GM12875 (cell line): ENCODE measurements around the gene LMTK2.

ENCODE experiments used
- H3K4me3 ChIP-seq: one replicate; pipeline ENCODE4 v1.5.1; 2011; ENCODE audit warnings: low read depth, low read length, control low read depth
- CTCF ChIP-seq: IDR thresholded peaks from 2 replicates; pipeline ENCODE4 v1.5.1; 2011; ENCODE audit warnings: low read depth, mild to moderate bottlenecking, control low read depth, inconsistent platforms, low read length, moderate library complexity, borderline replicate concordance; ENCODE audit not compliant: insufficient read depth

The LMTK2 gene

GRCh38 chr7:98221611-98222532 lies 115.2 kb downstream of the LMTK2 start:
- no peak for TF ChIP-seq CTCF

DNA sequence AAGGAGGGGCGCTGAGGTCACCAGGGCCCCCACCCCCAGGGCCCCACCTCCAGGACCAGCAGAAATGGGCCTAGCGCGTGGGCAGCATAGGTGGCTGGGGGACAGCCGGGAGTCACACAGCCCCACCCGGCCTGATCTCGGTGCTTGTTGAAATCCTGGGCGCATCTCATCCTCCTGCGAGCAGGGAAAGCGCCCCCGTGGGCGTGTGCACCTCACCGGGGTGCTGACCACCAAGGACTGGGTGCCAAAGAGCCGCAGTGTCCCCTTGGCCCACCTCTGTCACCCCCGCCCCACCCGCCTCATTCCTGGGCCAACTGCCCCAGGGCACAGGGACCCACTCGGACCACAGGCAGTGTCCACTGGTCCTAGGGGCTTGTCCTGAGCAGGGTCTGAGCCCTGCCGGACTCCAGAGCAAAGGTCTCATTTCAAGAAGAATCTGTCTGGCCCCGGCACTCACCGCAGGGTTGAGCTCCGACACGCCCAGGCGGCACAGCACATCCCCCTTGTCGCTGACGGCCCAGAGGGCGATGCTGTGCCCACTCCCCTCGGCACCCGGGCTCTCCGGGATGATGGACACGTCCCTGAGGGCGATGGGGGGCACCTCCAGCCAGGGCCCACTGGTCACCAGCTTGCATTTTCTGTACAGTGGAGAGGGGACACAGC lies 116.0 kb downstream of the LMTK2 start:
- no peak overlapping the region for H3K4me3 ChIP-seq
- TF ChIP-seq CTCF, result no peak

More at GRCh38 chr7:98221611-98222532, 115.2 kb downstream of the LMTK2 start:
- no peak overlapping the region for H3K4me3 ChIP-seq

- no peak overlapping the region for H3K4me3 ChIP-seq
- TF ChIP-seq CTCF, result no peak
Measured at GRCh38 chr7:98223351-98223897, 116.8 kb downstream of the LMTK2 start.

GRCh38 chr7:98223898-98224700 lies 117.4 kb downstream of the LMTK2 start:
- H3K4me3 ChIP-seq, result no peak overlapping the region
- no peak for TF ChIP-seq CTCF

DNA sequence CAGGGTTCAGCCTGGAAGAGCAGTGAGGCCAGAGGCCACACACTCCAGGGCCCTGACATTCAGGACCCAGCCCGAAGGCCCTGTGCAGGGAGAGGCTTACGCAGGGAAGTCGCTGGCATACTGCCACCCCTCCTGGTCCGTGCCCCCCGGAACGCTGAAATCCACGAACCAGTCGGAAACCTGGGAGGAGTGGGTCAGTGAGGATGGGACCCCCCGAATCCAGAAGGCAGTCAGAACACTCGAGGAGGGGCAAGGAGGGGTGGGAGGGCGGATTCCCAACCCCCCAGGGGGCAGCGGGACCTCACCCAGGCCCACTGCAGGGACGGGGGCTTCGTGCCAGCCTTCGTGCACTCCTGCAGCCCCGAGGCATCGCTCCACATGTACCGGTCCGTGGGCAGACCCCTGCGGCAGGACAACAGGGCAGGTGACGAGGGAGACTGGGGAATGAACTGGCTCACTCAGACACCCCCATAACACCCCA lies 118.1 kb downstream of the LMTK2 start:
- no peak for TF ChIP-seq CTCF
- no peak overlapping the region for H3K4me3 ChIP-seq

DNA sequence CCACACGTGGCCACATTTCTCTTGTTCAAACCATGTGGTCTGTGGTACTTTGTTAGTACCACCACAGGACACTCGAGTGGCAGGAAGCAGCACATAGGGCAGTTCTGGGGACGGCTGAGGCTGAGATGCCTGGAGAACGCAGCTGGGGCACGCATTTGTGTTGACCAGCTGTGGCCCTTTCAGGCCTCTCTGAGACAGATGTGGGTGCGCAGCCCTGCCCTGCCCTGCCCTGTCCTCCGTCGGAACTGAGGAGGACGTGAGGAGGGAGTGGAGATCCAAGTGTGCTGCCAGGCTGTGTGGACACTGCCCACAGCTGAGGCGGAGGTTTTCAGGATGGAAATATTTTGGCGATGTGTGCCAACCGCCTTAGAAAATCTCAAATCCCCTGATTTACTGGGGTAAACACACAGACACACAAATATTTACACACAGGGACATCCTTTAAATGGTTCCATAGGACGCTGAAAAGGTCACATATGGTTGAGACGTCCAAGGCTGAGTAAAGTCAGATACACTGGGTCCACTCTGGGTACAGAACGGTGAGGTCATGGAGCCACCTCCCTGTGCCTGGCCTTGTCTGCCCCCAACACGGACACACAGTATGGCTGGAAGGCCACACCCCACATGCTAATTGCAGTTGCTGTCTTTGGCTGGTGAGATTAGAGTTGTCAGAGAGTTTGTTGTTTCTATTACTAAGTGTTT lies 119.4 kb downstream of the LMTK2 start:
- TF ChIP-seq CTCF, result no peak
- H3K4me3 ChIP-seq, result no peak overlapping the region
